Thyroid gland (tissue), 4 donors: ENCODE results near the gene CASP8.

Experiments
- CTCF ChIP-seq, 6 experiments: fragments of 200-600 bp in 3 of 6; fragments of 450-650 bp in 3 of 6; sonication (generic) in 3 of 6; IDR thresholded peaks; one replicate each; pipeline ENCODE4 v1.5.1; 2016 to 2019; ENCODE audit warnings: antibody characterized with exemption in 6 of 6, mild to moderate bottlenecking in 2 of 6, inconsistent platforms in 1 of 6, moderate library complexity in 1 of 6
- POLR2A ChIP-seq, 2 donors: fragments of 450-650 bp; IDR thresholded peaks; one replicate each; pipeline ENCODE4 v1.6.1; 2017; ENCODE audit warnings: antibody characterized with exemption in 2 of 2, mild to moderate bottlenecking in 2 of 2, moderate library complexity in 1 of 2

DNA sequence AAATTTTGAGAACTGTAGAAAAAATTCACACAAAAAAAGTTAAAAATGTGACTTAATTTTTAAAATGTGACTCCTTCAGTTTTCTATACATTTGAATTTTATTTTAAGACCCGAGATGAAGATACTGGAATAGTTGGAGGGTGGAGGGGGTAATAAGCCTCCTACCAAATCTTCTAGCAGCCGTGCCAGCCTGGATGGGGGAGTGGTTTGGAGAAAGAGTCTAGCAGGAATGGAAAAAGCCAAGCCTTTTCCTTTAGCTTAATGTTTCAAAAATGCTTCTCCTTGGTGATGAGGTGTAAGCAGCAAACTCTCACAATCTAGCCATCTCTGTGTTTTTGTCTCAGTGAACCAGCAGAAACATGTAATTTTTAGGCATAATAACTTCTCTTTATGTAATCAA is 14.7 kb downstream of the CASP8 start:
- no peak for TF ChIP-seq CTCF (IDR thresholded peaks at IDR 0.05)
- TF ChIP-seq POLR2A (IDR thresholded peaks at IDR 0.05) = no peak
